ENCODE measurements around the gene PDE6B. TPM values are rescaled to one million over a fixed set of nuclear protein-coding genes. Genes with fewer than 3 reads are reported as not detected.

Gene PDE6B
- total RNA-seq, 2 experiments from 2014 or later = 11.4 to 12.4 TPM

GRCh38 chr4:650951-651883, 25.8 kb downstream of the PDE6B start:
- no peaks in the 10 kb centered on the region for H3K4me1 ChIP-seq (ENCODE audit: insufficient read depth, low read length)
- Mint-ChIP-seq H3K36me3 (ENCODE audit: low read depth) (no peaks in the 10 kb centered on the region), H3K27ac (no peak overlapping the region), H3K4me1 (ENCODE audit: low read depth) (peaks cover 4% of the 10 kb centered on the region), H3K9me3 (no peaks in the 10 kb centered on the region), H3K27me3 (peaks cover 15% of the 10 kb centered on the region), H3K4me3 (no peak overlapping the region)
- ATAC-seq (ENCODE audit: poor library complexity) (no peak), DNase-seq (no peak)
- peaks cover 4 to 12% of the 10 kb centered on the region in 2 experiments for H3K27me3 ChIP-seq (ENCODE audit: control insufficient read depth in 1 of 2, insufficient read depth in 2 of 2, low read length in 2 of 2)
- no peaks in the 10 kb centered on the region for H3K36me3 ChIP-seq (ENCODE audit: insufficient read depth, low read length)
- TF ChIP-seq, protein P1, sequence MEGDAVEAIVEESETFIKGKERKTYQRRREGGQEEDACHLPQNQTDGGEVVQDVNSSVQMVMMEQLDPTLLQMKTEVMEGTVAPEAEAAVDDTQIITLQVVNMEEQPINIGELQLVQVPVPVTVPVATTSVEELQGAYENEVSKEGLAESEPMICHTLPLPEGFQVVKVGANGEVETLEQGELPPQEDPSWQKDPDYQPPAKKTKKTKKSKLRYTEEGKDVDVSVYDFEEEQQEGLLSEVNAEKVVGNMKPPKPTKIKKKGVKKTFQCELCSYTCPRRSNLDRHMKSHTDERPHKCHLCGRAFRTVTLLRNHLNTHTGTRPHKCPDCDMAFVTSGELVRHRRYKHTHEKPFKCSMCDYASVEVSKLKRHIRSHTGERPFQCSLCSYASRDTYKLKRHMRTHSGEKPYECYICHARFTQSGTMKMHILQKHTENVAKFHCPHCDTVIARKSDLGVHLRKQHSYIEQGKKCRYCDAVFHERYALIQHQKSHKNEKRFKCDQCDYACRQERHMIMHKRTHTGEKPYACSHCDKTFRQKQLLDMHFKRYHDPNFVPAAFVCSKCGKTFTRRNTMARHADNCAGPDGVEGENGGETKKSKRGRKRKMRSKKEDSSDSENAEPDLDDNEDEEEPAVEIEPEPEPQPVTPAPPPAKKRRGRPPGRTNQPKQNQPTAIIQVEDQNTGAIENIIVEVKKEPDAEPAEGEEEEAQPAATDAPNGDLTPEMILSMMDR (IDR thresholded peaks at IDR 0.05) = no peak
- peaks cover 0 to 26% of the 10 kb centered on the region in 2 experiments for H3K9me3 ChIP-seq (ENCODE audit: control insufficient read depth in 1 of 2, insufficient read depth in 1 of 2, low read length in 2 of 2)
- intact Hi-C loops (cut with DNase I, micrococcal nuclease) = no loop called here
- H3K4me3 ChIP-seq (ENCODE audit: low read length) = no peak overlapping the region
- no peak overlapping the region for H3K27ac ChIP-seq (ENCODE audit: low read depth in 1 of 2, low read length in 2 of 2)
- ChIA-PET CTCF (no interaction called here), POLR2A (no interaction called here)

GRCh38 chr4:651884-652642, 26.7 kb downstream of the PDE6B start:
- ATAC-seq (ENCODE audit: poor library complexity) = no peak
- no peaks in the 10 kb centered on the region for H3K9me3 Mint-ChIP-seq
- peaks cover 0 to 18% of the 10 kb centered on the region in 2 experiments for H3K9me3 ChIP-seq (ENCODE audit: control insufficient read depth in 1 of 2, insufficient read depth in 1 of 2, low read length in 2 of 2)
- H3K27me3 Mint-ChIP-seq = peaks cover 10% of the 10 kb centered on the region
- no peak for DNase-seq
- H3K4me3 ChIP-seq (ENCODE audit: low read length) = no peak overlapping the region
- peaks cover 4 to 12% of the 10 kb centered on the region in 2 experiments for H3K27me3 ChIP-seq (ENCODE audit: control insufficient read depth in 1 of 2, insufficient read depth in 2 of 2, low read length in 2 of 2)
- no peaks in the 10 kb centered on the region for H3K4me1 ChIP-seq (ENCODE audit: insufficient read depth, low read length)
- intact Hi-C loops (cut with DNase I, micrococcal nuclease) = no loop called here
- no peaks in the 10 kb centered on the region for H3K4me1 Mint-ChIP-seq (ENCODE audit: low read depth)
- no peak overlapping the region for H3K27ac Mint-ChIP-seq
- H3K27ac ChIP-seq (ENCODE audit: low read depth in 1 of 2, low read length in 2 of 2) = no peak overlapping the region
- ChIA-PET POLR2A (no interaction called here), CTCF (no interaction called here)
- no peaks in the 10 kb centered on the region for H3K36me3 Mint-ChIP-seq (ENCODE audit: low read depth)
- H3K4me3 Mint-ChIP-seq = no peak overlapping the region
- TF ChIP-seq, protein P1 (IDR thresholded peaks at IDR 0.05) = no peak
- H3K36me3 ChIP-seq (ENCODE audit: insufficient read depth, low read length) = no peaks in the 10 kb centered on the region

DNA sequence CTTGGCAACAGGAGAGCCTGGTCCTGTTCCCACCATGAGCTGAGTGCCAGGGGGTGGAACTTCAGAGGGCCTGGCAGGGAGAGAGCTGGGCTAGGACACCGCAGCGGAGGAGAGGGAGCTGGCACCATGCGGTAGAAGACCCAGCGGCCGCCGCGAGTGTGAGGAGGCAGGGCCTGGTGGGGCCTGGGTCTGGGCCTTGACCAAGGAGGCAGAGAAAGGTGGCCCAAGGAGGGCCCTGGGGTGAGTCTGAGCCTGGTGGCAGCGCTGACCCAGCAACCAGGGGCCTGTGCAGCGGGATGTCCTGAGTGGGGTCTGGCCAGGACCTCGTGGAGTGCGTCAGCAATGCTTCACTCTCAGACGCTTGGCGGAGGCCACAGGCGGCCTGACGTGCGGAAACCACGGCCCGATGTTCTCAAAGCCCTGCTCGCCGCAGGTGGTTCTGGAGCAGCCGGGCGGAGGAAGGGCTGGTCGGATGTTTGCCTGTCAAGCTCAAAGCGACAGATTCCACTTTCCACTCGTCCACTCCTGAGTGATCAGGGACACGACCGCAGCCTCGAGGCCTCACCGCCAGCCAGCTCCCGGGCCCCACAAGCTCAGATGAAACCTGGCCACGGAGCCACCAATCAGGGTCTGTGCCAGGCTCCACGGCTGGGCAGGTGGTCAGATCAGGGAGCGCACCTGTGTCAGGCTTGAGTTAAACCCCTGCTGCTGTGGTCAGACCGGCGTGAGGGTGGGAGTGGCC, 27.9 kb downstream of the PDE6B start:
- Histone ChIP-seq H3K27ac (ENCODE audit: low read depth in 1 of 2, low read length in 2 of 2) (no peak overlapping the region), H3K27me3 (ENCODE audit: control insufficient read depth in 1 of 2, insufficient read depth in 2 of 2, low read length in 2 of 2) (peaks cover 4 to 12% of the 10 kb centered on the region in 2 experiments), H3K4me1 (ENCODE audit: insufficient read depth, low read length) (no peaks in the 10 kb centered on the region), H3K36me3 (ENCODE audit: insufficient read depth, low read length) (no peaks in the 10 kb centered on the region), H3K4me3 (ENCODE audit: low read length) (no peak overlapping the region), H3K9me3 (ENCODE audit: control insufficient read depth in 1 of 2, insufficient read depth in 1 of 2, low read length in 2 of 2) (peaks cover 0 to 12% of the 10 kb centered on the region in 2 experiments)
- POLR2A ChIA-PET = no interaction called here
- H3K4me1 Mint-ChIP-seq (ENCODE audit: low read depth) = no peaks in the 10 kb centered on the region
- H3K27ac Mint-ChIP-seq = no peak overlapping the region
- intact Hi-C loops (cut with DNase I, micrococcal nuclease) = no loop called here
- TF ChIP-seq, protein P1 (IDR thresholded peaks at IDR 0.05) = no peak
- H3K27me3 Mint-ChIP-seq = peaks cover 10% of the 10 kb centered on the region
- no peak for DNase-seq
- no peak for ATAC-seq (ENCODE audit: poor library complexity)
- no peak overlapping the region for H3K4me3 Mint-ChIP-seq
- no peaks in the 10 kb centered on the region for H3K9me3 Mint-ChIP-seq
- H3K36me3 Mint-ChIP-seq (ENCODE audit: low read depth) = no peaks in the 10 kb centered on the region
- CTCF ChIA-PET = no interaction called here

All from CD4-positive, alpha-beta T cell (primary cell).